OCI-LY7 (cell line): ENCODE data around the gene KCNAB2. TPM values are rescaled to one million over a fixed set of nuclear protein-coding genes. Genes with fewer than 3 reads are reported as not detected.
A peak's percentile ranks its signal among the peaks of the same experiment; 100 is the strongest.

Experiments used
- BruUV-seq: library from RNA; stranded (reverse); fragments of 400-500 nt; replicated peaks from 2 replicates; lab custom pipeline; 2021; lab: Mats Ljungman, UMichigan
- CTCF ChIA-PET: fragments of 300-600 bp; sonication (Branson Sonifier 250); formaldehyde crosslinking; loops from one replicate; lab custom pipeline; 2022; ENCODE audit warnings: antibody characterized with exemption; ENCODE audit not compliant: unreplicated experiment; lab: Charles Lee
- POLR2A ChIA-PET: fragments of 300-600 bp; sonication (Branson Sonifier 250); formaldehyde crosslinking; loops from one replicate; lab custom pipeline; 2022; ENCODE audit warnings: antibody characterized with exemption; lab: Charles Lee
- DNase-seq: peaks from one replicate; pipeline ENCODE4 v3.0.0-alpha.2; 2015; ENCODE audit warnings: low spot score
- H2AFZ ChIP-seq: fragments of 200-600 bp; sonication (generic), shearing (Covaris generic); 2 replicates; pipeline ENCODE4 v1.6.1; 2014; ENCODE audit warnings: mild to moderate bottlenecking, antibody characterized with exemption, low read length, moderate library complexity
- H3K27ac ChIP-seq: fragments of 200-600 bp; sonication (generic); 2 replicates; pipeline ENCODE4 v1.5.1; 2014; ENCODE audit warnings: mixed run types, low read depth, mild to moderate bottlenecking, moderate library complexity, low read length, inconsistent platforms; ENCODE audit not compliant: poor library complexity, severe bottlenecking
- H3K36me3 ChIP-seq: fragments of 200-600 bp; sonication (generic); 2 replicates; pipeline ENCODE4 v1.6.1; 2014; ENCODE audit warnings: mild to moderate bottlenecking, antibody characterized with exemption, low read length, moderate library complexity, mixed read lengths; ENCODE audit not compliant: insufficient read depth
- H3K4me1 ChIP-seq: fragments of 200-600 bp; sonication (generic); 2 replicates; pipeline ENCODE4 v1.5.1; 2014; ENCODE audit warnings: mild to moderate bottlenecking, low read length; ENCODE audit not compliant: insufficient read depth, poor library complexity, severe bottlenecking
- H3K4me2 ChIP-seq: fragments of 200-600 bp; sonication (generic); 2 replicates; pipeline ENCODE4 v1.6.1; 2014; ENCODE audit warnings: mild to moderate bottlenecking, low read length
- H3K4me3 ChIP-seq: fragments of 200-600 bp; sonication (generic); 2 replicates; pipeline ENCODE4 v1.5.1; 2014; ENCODE audit warnings: mild to moderate bottlenecking, low read depth, low read length; ENCODE audit not compliant: poor library complexity, severe bottlenecking
- H3K79me2 ChIP-seq: fragments of 200-600 bp; sonication (generic); 2 replicates; pipeline ENCODE4 v1.6.1; 2016; ENCODE audit warnings: low read depth, mild to moderate bottlenecking, low read length, moderate library complexity, mixed read lengths; ENCODE audit not compliant: insufficient read depth
- H3K9me2 ChIP-seq: fragments of 200-600 bp; sonication (generic); 2 replicates; pipeline ENCODE4 v1.6.1; 2016; ENCODE audit warnings: mild to moderate bottlenecking, low read length, mixed read lengths; ENCODE audit not compliant: insufficient read depth
- H3K9me3 ChIP-seq: fragments of 200-600 bp; sonication (generic); 2 replicates; pipeline ENCODE4 v1.6.1; 2014; ENCODE audit warnings: mild to moderate bottlenecking, mixed run types, low read length, mixed read lengths
- H4K20me1 ChIP-seq: fragments of 200-600 bp; sonication (generic); 2 replicates; pipeline ENCODE4 v1.6.1; 2014; ENCODE audit warnings: mild to moderate bottlenecking, antibody characterized with exemption, low read length, moderate library complexity, mixed read lengths; ENCODE audit not compliant: insufficient read depth
- CTCF ChIP-seq: fragments of 200-600 bp; sonication (generic); conservative IDR thresholded peaks from 2 replicates; pipeline ENCODE4 v1.5.1; 2014; ENCODE audit warnings: mild to moderate bottlenecking, antibody characterized with exemption, low read length, moderate library complexity, mixed read lengths
- EZH2phosphoT487 ChIP-seq: fragments of 200-600 bp; sonication (generic); IDR thresholded peaks from 2 replicates; pipeline ENCODE4 v1.6.1; 2018; ENCODE audit warnings: low read depth, borderline replicate concordance, mild to moderate bottlenecking, mixed run types, antibody characterized with exemption, low read length, moderate library complexity, mixed read lengths
- intact Hi-C: fragments of 100-400 bp; cut with micrococcal nuclease; formaldehyde crosslinking; loops from one replicate; pipeline ENCODE4 v1.10.0; 2022; ENCODE audit not compliant: unreplicated experiment
- total RNA-seq, 2 experiments: library from RNA; depleted of rRNA in 1 of 2; stranded (reverse); fragments of >200 nt in 1 of 2; shearing (Covaris generic) in 1 of 2; gene quantifications; 2 replicates each; pipeline ENCODE4 v1.2.3, GENCODE V29; 2014 to 2022

The KCNAB2 gene
- total RNA-seq, 2 experiments from 2014 or later: 46.7 to 133 TPM

DNA sequence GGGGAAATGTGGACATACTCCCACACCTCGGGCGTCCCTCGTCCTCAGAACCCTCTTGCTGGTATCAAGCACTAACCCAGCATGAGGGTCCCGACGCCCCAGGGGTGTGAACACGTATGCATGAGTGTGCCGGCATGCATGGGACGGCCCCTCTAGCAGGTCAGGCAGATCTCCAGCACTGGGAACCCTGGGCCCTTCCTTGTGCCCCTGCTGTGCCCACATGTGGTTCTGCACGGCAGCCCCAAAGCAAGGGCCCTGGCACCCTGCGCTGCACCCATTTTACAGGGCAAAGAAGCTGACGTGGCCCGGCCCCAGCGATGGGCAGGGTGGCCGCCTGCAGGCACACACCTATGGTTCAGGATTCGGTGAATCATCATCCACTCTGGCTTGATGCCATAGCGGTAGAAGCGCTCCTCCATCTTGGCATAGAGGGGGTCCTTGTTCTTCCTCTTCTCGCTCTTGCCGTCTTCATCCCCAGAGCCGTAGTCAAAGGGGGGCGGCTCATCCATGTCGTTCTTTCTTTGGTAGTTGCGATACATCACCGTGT lies 100.2 kb downstream of the KCNAB2 start:
- ChIA-PET POLR2A (no interaction called here), CTCF (no interaction called here)
- no peak for DNase-seq
- no peak overlapping the region for H3K4me3 ChIP-seq
- no peaks in the 10 kb centered on the region for H3K9me2 ChIP-seq
- no TSS peak for BruUV-seq
- TF ChIP-seq EZH2phosphoT487 (no peak), CTCF (no peak)
- H3K9me3 ChIP-seq: no peaks in the 10 kb centered on the region
- no peaks in the 10 kb centered on the region for H3K36me3 ChIP-seq
- intact Hi-C loops: no loop called here
- H3K79me2 ChIP-seq: no peaks in the 10 kb centered on the region
- H4K20me1 ChIP-seq: no peaks in the 10 kb centered on the region
- no peak overlapping the region for H3K27ac ChIP-seq
- no peak overlapping the region for H3K4me2 ChIP-seq
- no peak overlapping the region for H2AFZ ChIP-seq
- H3K4me1 ChIP-seq: no peaks in the 10 kb centered on the region

DNA sequence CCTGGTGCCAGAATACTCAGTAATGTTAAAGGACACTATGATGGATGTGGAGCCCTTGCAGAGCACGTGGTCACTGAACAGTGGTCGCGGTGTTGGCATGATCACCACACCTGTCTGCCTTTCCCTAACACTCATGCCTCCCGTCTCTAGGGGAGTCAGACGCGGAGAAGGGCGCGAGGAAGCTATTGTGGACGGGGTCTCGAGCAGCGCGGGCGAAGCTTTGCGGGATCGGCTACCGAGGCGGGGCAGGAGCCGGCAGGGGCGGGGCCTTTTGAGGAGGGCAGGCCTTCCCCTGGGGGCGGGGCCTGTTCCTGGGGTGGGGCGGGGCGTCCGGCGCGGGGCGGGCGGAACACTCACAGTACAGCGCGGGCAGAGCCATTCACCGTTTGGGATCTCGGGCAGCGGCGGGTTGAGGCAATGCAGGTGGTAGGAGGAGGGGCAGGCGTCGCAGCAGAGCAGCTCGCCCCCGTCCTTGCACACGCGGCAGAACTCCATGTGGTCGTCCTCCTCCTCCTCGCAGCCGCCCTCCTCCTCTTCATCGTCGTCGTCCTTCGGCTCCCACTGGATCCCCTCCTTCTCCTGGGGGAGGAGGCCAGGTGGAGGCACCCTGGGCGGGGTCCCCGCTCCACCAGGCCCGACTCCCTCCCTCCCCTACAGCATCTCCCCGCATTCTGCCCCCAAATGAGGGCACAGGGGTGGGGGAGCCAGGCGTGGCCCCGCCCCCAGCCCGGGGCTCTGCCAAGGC lies 103.0 kb downstream of the KCNAB2 start:
- no peaks in the 10 kb centered on the region for H3K36me3 ChIP-seq
- peak overlapping the region; percentile 44 for H3K4me2 ChIP-seq
- H3K27ac ChIP-seq: no peak overlapping the region
- intact Hi-C loops: no loop called here
- no TSS peak for BruUV-seq
- peak; percentile 37 for DNase-seq
- POLR2A ChIA-PET: no interaction called here
- no peaks in the 10 kb centered on the region for H3K9me3 ChIP-seq
- no peaks in the 10 kb centered on the region for H3K9me2 ChIP-seq
- no peak overlapping the region for H2AFZ ChIP-seq
- H3K4me1 ChIP-seq: no peaks in the 10 kb centered on the region
- TF ChIP-seq CTCF (no peak), EZH2phosphoT487 (no peak)
- no peak overlapping the region for H3K4me3 ChIP-seq
- H3K79me2 ChIP-seq: no peaks in the 10 kb centered on the region
- CTCF ChIA-PET: no interaction called here
- H4K20me1 ChIP-seq: no peaks in the 10 kb centered on the region

GRCh38 chr1:6149597-6149996 lies 103.9 kb downstream of the KCNAB2 start:
- Histone ChIP-seq H3K9me3 (no peaks in the 10 kb centered on the region), H4K20me1 (no peaks in the 10 kb centered on the region), H2AFZ (no peak overlapping the region), H3K36me3 (no peaks in the 10 kb centered on the region), H3K4me3 (no peak overlapping the region), H3K79me2 (no peaks in the 10 kb centered on the region), H3K27ac (no peak overlapping the region), H3K4me2 (no peak overlapping the region), H3K9me2 (no peaks in the 10 kb centered on the region), H3K4me1 (no peaks in the 10 kb centered on the region)
- DNase-seq: no peak
- intact Hi-C loops: no loop called here
- POLR2A ChIA-PET: no interaction called here
- CTCF ChIA-PET: no interaction called here
- no TSS peak for BruUV-seq
- TF ChIP-seq CTCF (no peak), EZH2phosphoT487 (no peak)
